ENCODE data around the gene ARMCX1.
"Not testable (repeated sequence)": the region's sequence is repeated elsewhere in the genome, so short reads cannot be mapped to it uniquely, and the experiment has no call there.

The ARMCX1 gene

DNA sequence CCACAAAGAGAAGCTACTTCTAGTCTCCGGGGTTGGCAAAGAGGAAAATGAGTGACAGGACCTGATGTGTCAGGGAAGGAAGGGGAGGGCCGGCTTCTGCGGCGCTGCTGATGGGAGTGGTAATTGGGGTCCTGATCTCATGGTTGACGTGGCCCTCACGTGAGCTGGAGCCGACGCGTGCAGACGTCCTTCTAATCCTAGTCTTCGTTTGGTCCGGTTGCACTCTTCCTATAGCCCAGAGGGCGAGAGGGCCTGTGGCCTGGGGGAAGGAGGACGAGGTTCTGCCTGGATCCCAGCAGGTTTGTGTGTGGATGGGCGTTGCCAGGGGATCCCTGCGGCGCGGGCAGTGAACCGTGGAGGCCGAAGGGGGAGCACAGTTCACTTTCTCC is at the start of gene ARMCX1:
Gene ARMCX1, plus strand, starts transcription at position 186 of the 389 bp plus-strand sequence. CDS start 2,384 bp downstream, outside the sequence.
- peak; percentile 10 for DNase-seq

DNA sequence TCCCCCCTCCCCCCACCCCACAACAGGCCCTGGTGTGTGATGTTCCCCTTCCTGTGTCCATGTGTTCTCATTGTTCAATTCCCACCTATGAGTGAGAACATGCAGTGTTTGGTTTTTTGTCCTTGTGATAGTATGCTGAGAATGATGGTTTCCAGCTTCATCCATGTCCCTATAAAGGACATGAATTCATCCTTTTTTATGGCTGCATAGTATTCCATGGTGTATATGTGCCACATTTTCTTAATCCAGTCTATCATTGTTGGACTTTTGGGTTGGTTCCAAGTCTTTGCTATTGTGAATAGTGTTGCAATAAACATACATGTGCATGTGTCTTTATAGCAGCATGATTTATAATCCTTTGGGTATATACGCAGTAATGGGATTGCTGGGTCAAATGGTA is 47.4 kb upstream of the ARMCX1 start:
- DNase-seq: not testable (repeated sequence)

DNA sequence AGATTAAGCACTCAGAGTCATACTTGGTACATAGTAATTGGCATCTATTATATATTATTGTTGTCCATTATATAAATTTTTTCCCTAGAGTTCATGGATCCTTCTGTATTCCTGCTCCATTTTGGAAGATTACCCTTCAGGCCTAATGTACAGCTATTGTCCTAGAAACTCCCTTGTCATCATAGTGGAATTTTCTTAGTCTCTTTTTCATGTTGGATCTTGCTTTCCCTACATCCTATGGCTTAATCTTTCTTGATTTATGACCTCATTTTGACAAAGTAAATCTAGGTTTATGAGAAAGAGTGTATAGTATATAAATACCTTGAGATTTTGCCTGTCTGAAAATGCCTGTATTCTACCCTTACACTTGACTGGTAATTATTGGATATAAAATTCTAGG is 43.0 kb upstream of the ARMCX1 start:
- DNase-seq: no peak

DNA sequence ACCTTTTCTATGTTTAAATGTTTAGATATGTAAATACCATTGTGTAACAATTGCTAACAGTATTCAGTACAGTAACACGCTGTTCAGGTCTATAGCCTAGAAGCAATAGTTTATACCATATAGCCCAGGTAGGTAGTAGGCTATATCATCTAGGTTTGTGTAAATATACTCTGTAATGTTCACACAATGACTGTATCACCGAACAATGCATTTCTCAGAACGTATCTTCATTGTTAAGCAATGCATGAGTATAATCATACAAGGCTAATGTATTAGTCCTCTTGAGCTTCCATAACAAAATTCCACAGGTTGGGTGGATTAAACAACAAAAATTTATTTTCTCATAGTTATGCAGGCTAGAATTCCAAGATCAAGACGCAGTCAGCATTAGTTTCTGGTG is 42.4 kb upstream of the ARMCX1 start:
- DNase-seq: no peak

DNA sequence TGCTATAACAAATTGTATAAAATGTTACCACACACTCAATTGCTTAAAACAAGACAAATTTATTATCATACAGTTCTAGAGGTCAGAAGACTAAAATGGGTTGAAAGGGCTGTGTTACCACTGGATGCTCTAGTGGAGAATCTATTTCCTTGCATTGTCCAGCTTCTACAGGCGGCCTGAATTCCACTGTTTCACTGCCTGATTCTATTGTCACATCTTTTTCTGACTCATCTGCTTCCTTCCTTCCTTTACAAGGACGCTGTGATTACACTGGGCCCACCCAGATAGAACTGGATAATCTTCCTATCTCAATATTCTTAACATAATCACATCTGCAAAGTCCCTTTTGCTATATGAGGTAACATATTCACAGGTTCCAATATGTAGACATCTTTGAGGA is 19.4 kb upstream of the ARMCX1 start:
- DNase-seq: no peak

DNA sequence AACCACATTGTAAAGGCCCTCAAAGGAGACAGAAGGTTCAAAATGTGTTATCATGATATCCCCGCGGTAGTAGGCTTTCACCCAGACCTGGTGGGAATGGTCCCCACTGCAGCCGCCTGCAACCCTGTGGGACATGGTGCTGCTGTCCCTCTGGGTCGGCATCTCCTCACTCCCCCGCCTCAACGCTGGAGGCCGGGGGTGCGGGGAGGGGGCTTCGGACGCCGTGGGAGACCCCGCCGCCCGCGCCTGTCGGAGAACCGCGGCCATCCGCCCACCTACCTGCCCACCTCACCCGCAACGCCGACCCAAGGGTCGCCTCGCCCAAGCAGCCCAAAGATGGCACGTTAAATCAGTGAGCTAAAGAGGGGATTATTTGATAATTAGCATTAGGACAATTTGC is 11.2 kb upstream of the ARMCX1 start:
- no peak for DNase-seq

DNA sequence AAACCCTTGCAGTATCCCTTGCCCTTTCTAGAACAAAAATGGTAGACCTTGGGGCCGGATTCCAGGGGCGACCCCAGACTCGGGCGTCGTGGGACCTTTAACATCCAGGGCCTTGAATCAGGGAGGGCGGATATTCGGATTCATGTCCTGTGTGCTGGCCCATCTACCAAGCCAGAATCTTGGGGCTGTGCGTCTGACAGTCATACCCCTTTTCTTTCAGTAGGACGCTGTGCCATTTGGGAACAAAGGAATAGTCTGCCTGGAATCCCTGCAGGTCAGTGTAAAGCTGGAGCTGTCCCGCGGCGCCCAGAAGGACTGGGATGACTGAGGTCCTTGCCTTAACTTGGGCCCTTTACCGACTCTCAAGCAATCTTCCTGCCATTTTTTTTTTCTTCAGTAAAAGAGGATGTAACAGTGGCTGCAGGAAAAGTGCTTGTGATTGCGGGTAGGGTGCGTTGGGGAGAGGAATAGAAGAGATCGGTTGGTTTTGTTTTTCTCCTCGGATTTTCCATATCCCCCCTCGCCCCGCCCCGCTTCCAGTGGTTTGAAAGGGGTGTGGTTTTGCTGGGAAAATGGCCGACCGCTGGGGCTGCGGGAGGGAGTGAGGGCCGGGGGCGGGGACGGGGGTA is 518 bp downstream of the ARMCX1 start:
- DNase-seq: no peak

DNA sequence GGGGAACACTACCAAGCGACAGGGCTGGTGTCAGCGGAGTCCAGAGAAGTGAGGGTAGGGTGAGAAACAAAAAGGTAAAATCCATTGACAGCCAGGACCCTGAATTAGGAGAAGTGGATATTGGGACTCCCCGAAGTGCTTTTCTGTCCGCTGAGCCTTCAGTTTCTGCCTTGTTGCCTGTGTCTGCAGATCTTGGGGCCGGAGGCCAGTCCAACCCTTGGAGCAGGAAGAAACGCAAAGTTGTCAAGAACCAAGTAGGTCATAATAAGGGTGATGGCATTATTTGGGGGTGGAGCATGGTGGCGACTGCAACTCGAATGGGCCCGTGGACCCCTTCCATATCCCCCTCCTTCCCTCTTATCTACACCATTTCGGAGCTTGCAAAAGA is 1.0 kb downstream of the ARMCX1 start:
- no peak for DNase-seq

DNA sequence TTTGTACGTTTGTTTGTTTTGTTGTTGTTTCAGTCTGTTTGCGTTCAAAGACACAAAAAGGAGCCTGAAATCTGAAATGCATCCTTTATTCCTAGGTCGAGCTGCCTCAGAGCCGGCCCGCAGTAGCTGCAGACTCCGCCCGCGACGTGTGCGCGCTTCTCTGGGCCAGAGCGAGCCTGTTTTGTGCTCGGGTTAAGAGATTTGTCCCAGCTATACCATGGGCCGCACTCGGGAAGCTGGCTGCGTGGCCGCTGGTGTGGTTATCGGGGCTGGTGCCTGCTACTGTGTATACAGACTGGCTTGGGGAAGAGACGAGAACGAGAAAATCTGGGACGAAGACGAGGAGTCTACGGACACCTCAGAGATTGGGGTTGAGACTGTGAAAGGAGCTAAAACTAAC is 2.4 kb downstream of the ARMCX1 start:
- no peak for DNase-seq

DNA sequence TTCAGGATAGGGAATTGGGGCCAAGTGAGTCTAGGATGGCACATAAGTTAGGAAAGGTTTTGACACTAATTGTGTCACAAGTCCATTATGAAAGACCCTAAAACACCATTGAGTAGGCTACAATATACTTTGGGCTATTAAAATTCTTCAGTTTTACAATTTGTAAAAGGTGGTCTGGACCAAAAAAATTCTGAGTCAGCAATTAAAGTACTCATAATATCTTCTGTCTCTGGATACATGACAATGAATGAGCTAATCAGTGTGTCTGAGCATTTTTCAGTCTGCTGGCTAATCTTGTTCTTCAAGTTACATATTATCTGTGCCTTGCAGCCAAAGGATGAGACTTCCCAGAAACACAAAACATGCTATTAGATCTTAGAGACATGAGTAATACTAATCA is 14.3 kb downstream of the ARMCX1 start:
- no peak for DNase-seq

DNA sequence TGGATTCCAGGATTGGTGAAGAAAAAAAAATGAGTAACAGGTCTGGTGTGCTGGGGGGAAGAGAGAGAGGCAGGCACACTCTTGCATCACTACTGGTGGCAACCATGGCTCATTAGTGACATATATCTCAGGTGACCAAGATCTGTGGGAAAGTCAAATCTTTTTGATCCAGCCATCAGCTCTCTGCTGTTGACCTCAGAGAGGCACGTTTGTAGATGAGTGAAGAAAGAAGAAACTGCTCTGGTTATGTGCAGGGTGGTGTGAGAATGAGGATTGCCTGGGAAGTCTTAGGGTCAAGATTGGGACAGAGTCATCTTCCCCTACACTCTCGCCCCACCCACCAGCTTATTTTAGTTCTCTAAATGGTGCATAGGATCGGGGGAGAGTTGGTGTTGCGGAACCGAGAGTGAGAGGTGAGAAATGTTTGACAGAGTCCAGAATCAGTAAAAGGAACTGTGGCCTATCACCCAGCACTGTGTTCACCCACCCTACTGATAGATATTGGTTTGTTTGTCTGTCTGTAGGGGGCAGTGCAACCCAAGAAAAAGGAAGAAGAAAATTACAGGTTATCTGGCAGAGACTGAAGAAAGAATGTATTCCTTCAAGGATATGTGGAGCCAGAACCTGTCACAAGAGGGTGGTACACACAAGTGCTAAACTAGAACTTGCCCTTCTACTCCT is 45.5 kb downstream of the ARMCX1 start:
- DNase-seq: peak; percentile 72

DNA sequence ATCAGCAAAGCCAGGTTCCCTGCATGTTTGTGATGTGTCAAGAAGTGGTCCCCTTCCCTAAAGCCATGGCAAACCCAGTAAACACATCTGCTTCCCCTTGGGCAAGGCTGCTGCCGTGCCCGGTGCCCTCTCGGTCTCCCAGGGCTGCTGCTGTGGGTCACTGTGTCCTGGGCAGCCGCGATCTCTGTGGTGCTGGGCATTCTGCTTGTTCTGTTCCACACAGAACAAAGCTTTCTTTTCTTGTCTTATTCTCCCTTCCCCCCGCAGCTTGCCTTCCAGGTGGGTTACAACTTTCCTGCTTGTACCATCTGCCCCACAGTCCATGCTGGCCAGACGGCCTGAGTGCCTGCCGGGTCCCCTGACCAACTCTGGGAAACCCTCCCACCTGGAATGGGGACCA is 49.2 kb downstream of the ARMCX1 start:
- DNase-seq: not testable (repeated sequence)

DNA sequence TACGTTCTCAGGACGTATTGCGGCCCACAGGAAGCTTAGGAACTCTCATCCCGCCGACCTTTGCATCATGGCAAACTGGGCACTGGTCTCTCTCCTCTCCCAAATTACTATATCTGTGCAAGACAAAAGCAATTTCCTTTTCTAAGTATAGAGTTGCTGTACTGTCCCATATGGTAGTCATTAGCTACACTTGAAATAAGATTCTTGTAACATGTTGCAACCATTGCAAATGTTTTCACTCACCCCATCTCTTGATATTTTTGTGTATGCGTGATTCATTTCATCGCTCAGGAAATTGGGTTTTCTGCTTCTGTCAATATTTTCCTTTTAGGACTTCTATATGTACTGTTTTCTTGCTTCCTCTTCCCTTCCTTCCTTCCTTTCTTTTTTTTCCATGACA is 51.7 kb downstream of the ARMCX1 start:
- DNase-seq: no peak
